Keratinocyte (primary cell): ENCODE results near the gene TENM3. TPM values are rescaled to one million over a fixed set of nuclear protein-coding genes. Genes with fewer than 3 reads are reported as not detected.

Source experiments
- DNase-seq: peaks from one replicate; pipeline ENCODE4 v3.0.0-alpha.2; 2011; ENCODE audit warnings: low read depth, missing footprints, low spot score
- FAIRE-seq: peaks from 2 replicates; lab custom pipeline; 2011; peaks lifted over from hg19 to GRCh38; lab: Jason Lieb, UNC
- H2AFZ ChIP-seq: 2 replicates; pipeline ENCODE4 v1.6.0; 2012; ENCODE audit warnings: low read length, control low read depth, inconsistent platforms; ENCODE audit not compliant: control insufficient read depth
- H3K27ac ChIP-seq: 2 replicates; pipeline ENCODE4 v1.5.1; 2011; ENCODE audit warnings: low read length; ENCODE audit not compliant: control insufficient read depth, insufficient read depth
- H3K27me3 ChIP-seq: 3 replicates; pipeline ENCODE4 v1.6.0; 2011; ENCODE audit warnings: low read length; ENCODE audit not compliant: control insufficient read depth, insufficient read depth; ENCODE audit errors: extremely low read depth
- H3K36me3 ChIP-seq, 2 experiments: 2 replicates in 1 of 2; 3 replicates in 1 of 2; pipeline ENCODE4 v1.5.1; 2011; ENCODE audit warnings: low read length in 2 of 2, mild to moderate bottlenecking in 1 of 2; ENCODE audit not compliant: control insufficient read depth in 2 of 2, insufficient read depth in 2 of 2; ENCODE audit errors: extremely low read depth in 1 of 2
- H3K4me1 ChIP-seq: 3 replicates; pipeline ENCODE4 v1.5.1; 2011; ENCODE audit warnings: low read length; ENCODE audit not compliant: control insufficient read depth, insufficient read depth; ENCODE audit errors: extremely low read depth
- H3K4me2 ChIP-seq: 3 replicates; pipeline ENCODE4 v1.6.0; 2011; ENCODE audit warnings: low read depth, low read length; ENCODE audit not compliant: control insufficient read depth, insufficient read depth; ENCODE audit errors: extremely low read depth
- H3K4me3 ChIP-seq, 3 experiments: fragments of 200-600 bp in 1 of 3; sonication (generic) in 1 of 3; 2 replicates in 2 of 3; 3 replicates in 1 of 3; pipeline ENCODE4 v1.5.1; 2011 to 2016; ENCODE audit warnings: low read length in 3 of 3, mild to moderate bottlenecking in 3 of 3, control low read depth in 2 of 3, inconsistent platforms in 1 of 3, low read depth in 1 of 3, mixed read lengths in 1 of 3, mixed run types in 1 of 3, moderate library complexity in 1 of 3; ENCODE audit not compliant: control insufficient read depth in 2 of 3, insufficient read depth in 2 of 3; ENCODE audit errors: extremely low read depth in 1 of 3
- H3K79me2 ChIP-seq: 2 replicates; pipeline ENCODE4 v1.6.0; 2012; ENCODE audit warnings: low read length; ENCODE audit not compliant: control insufficient read depth, insufficient read depth
- H3K9ac ChIP-seq: 3 replicates; pipeline ENCODE4 v1.6.0; 2011; ENCODE audit warnings: low read length; ENCODE audit not compliant: control insufficient read depth, insufficient read depth; ENCODE audit errors: extremely low read depth
- H3K9me1 ChIP-seq: 3 replicates; pipeline ENCODE4 v1.6.0; 2011; ENCODE audit warnings: low read length; ENCODE audit not compliant: control insufficient read depth, insufficient read depth; ENCODE audit errors: extremely low read depth
- H3K9me3 ChIP-seq: 2 replicates; pipeline ENCODE4 v1.5.1; 2012; ENCODE audit warnings: low read depth, low read length; ENCODE audit not compliant: control insufficient read depth
- H4K20me1 ChIP-seq: 3 replicates; pipeline ENCODE4 v1.6.0; 2011; ENCODE audit warnings: low read length; ENCODE audit not compliant: control insufficient read depth, insufficient read depth; ENCODE audit errors: extremely low read depth
- CTCF ChIP-seq, 3 experiments: IDR thresholded peaks in 1 of 3; conservative IDR thresholded peaks in 1 of 3; optimal IDR thresholded peaks in 1 of 3; 2 replicates in 2 of 3; 3 replicates in 1 of 3; pipeline versions ENCODE3 to v1.5.1; 2011; ENCODE audit warnings: low read length in 3 of 3, mild to moderate bottlenecking in 3 of 3, moderate library complexity in 2 of 3, control low read depth in 1 of 3, inconsistent platforms in 1 of 3; ENCODE audit not compliant: insufficient read depth in 2 of 3; ENCODE audit errors: extremely low read depth in 1 of 3
- EZH2 ChIP-seq: IDR thresholded peaks from one replicate; pipeline ENCODE4 v1.6.1; 2012; ENCODE audit warnings: inconsistent platforms, mild to moderate bottlenecking, low read length, moderate library complexity
- dilution Hi-C: fragments of 300-500 bp; cut with MboI; formaldehyde crosslinking; loops from one replicate; pipeline ENCODE4 v1.7.0; 2020; ENCODE audit warnings: low sequenced_read_pairs; ENCODE audit not compliant: extremely low pct_ligation_motif_present
- polyA plus RNA-seq, 5 experiments: library from polyadenylated mRNA; depleted of rRNA in 3 of 5; stranded (reverse) in 3 of 5; stranded (forward) in 1 of 5; unstranded in 1 of 5; fragments of >200 nt; gene quantifications; 1 replicate in 1 of 5; 2 replicates in 3 of 5; 3 replicates in 1 of 5; pipeline versions ENCODE4 v1.2.1 to v1.2.3, GENCODE V29; 2011 to 2012; ENCODE audit warnings: missing spikeins in 2 of 5, low read depth in 1 of 5, low replicate concordance in 1 of 5

Gene TENM3
- polyA plus RNA-seq, 1 donor (not counting 4 experiments of a cell fraction or from before 2014, with no cell fraction given) = 17.0 TPM

GRCh38 chr4:182478475-182478874 is 235.3 kb downstream of the TENM3 start:
- no peaks in the 10 kb centered on the region for H3K79me2 ChIP-seq
- H3K9ac ChIP-seq = no peak overlapping the region
- no peaks in the 10 kb centered on the region for H4K20me1 ChIP-seq
- H3K4me3 ChIP-seq = no peak overlapping the region
- TF ChIP-seq CTCF (optimal IDR thresholded peaks at IDR 0.05 in 1 of 3, IDR thresholded peaks at IDR 0.05 in 1 of 3, conservative IDR thresholded peaks at IDR 0.05 in 1 of 3; ENCODE audit: extremely low read depth in 1 of 3, insufficient read depth in 2 of 3, low read length in 3 of 3) (peak in 2 of 3 experiments; percentile 23 to 38), EZH2 (no peak)
- dilution Hi-C loops = no loop called here
- H3K9me3 ChIP-seq = no peaks in the 10 kb centered on the region
- H3K4me2 ChIP-seq = no peak overlapping the region
- H2AFZ ChIP-seq = no peak overlapping the region
- no peak overlapping the region for H3K27ac ChIP-seq
- H3K36me3 ChIP-seq = no peaks in the 10 kb centered on the region
- H3K4me1 ChIP-seq = peaks cover 7% of the 10 kb centered on the region
- no peaks in the 10 kb centered on the region for H3K9me1 ChIP-seq
- H3K27me3 ChIP-seq = no peaks in the 10 kb centered on the region
- no peak for DNase-seq
- FAIRE-seq = no peak

- Histone ChIP-seq H3K27ac (no peak overlapping the region), H3K79me2 (no peaks in the 10 kb centered on the region), H3K4me3 (no peak overlapping the region), H3K4me1 (no peaks in the 10 kb centered on the region), H3K9me1 (no peaks in the 10 kb centered on the region), H3K27me3 (no peaks in the 10 kb centered on the region), H3K36me3 (no peaks in the 10 kb centered on the region), H2AFZ (no peak overlapping the region), H3K9me3 (peaks cover 2% of the 10 kb centered on the region), H3K4me2 (no peak overlapping the region), H4K20me1 (no peaks in the 10 kb centered on the region), H3K9ac (no peak overlapping the region)
- TF ChIP-seq CTCF (optimal IDR thresholded peaks at IDR 0.05 in 1 of 3, IDR thresholded peaks at IDR 0.05 in 1 of 3, conservative IDR thresholded peaks at IDR 0.05 in 1 of 3; ENCODE audit: extremely low read depth in 1 of 3, insufficient read depth in 2 of 3, low read length in 3 of 3) (no peak), EZH2 (no peak)
- DNase-seq (no peak), FAIRE-seq (no peak)
- dilution Hi-C loops = no loop called here
Measured at GRCh38 chr4:182483685-182484084, 240.5 kb downstream of the TENM3 start.
